Endothelial cell of umbilical vein (primary cell): ENCODE measurements around the gene SH3BP2. TPM values are rescaled to one million over a fixed set of nuclear protein-coding genes. Genes with fewer than 3 reads are reported as not detected.

ENCODE experiments used
- BruUV-seq: library from RNA; stranded (reverse); fragments of 400-500 nt; replicated peaks from 2 replicates; lab custom pipeline; 2021; lab: Mats Ljungman, UMichigan
- CTCF ChIA-PET: fragments of 300-600, 350-600 bp; sonication (Branson Sonifier 250); formaldehyde crosslinking; loops from one replicate; lab custom pipeline; 2021; ENCODE audit warnings: antibody characterized with exemption, inconsistent platforms; lab: Charles Lee
- POLR2A ChIA-PET: fragments of 300-600, 350-600 bp; sonication (Branson Sonifier 250); formaldehyde crosslinking; loops from one replicate; lab custom pipeline; 2021; ENCODE audit warnings: antibody characterized with exemption, inconsistent platforms; lab: Charles Lee
- DNase-seq: peaks from one replicate; pipeline ENCODE4 v3.0.0-alpha.2; 2011; ENCODE audit warnings: low read depth, low spot score
- FAIRE-seq: peaks from 2 replicates; lab custom pipeline; 2011; peaks lifted over from hg19 to GRCh38; lab: Jason Lieb, UNC
- H2AFZ ChIP-seq: 2 replicates; pipeline ENCODE4 v1.6.0; 2012; ENCODE audit warnings: low read depth, low read length, control low read depth, inconsistent platforms
- H3K27ac ChIP-seq: 2 replicates; pipeline ENCODE4 v1.5.1; 2011; ENCODE audit warnings: low read depth, mild to moderate bottlenecking, control low read depth, low read length, moderate library complexity; ENCODE audit not compliant: insufficient read depth
- H3K27me3 ChIP-seq, 2 experiments: 2 replicates each; pipeline versions ENCODE4 v1.6.0 to v1.6.1; 2011; ENCODE audit warnings: low read length in 2 of 2, mixed read lengths in 1 of 2; ENCODE audit not compliant: control insufficient read depth in 2 of 2, insufficient read depth in 2 of 2
- H3K36me3 ChIP-seq, 2 experiments: 2 replicates in 1 of 2; 3 replicates in 1 of 2; pipeline ENCODE4 v1.5.1; 2011; ENCODE audit warnings: low read length in 2 of 2, mild to moderate bottlenecking in 1 of 2, moderate library complexity in 1 of 2; ENCODE audit not compliant: control insufficient read depth in 2 of 2, insufficient read depth in 2 of 2; ENCODE audit errors: extremely low read depth in 1 of 2
- H3K4me1 ChIP-seq: 3 replicates; pipeline ENCODE4 v1.5.1; 2011; ENCODE audit warnings: mild to moderate bottlenecking, low read length; ENCODE audit not compliant: control insufficient read depth, insufficient read depth; ENCODE audit errors: extremely low read depth
- H3K4me2 ChIP-seq: 2 replicates; pipeline ENCODE4 v1.6.1; 2011; ENCODE audit warnings: low read length, control low read depth, mixed read lengths; ENCODE audit not compliant: insufficient read depth
- H3K4me3 ChIP-seq, 3 experiments: fragments of 200-600 bp in 1 of 3; sonication (generic), shearing (Covaris generic) in 1 of 3; replicated peaks in 1 of 3; 2 replicates each; pipeline ENCODE4 v1.5.1; 2011 to 2016; ENCODE audit warnings: control low read depth in 3 of 3, low read length in 3 of 3, mild to moderate bottlenecking in 2 of 3, inconsistent platforms in 1 of 3, low read depth in 1 of 3, moderate library complexity in 1 of 3; ENCODE audit not compliant: insufficient read depth in 1 of 3
- H3K79me2 ChIP-seq: 2 replicates; pipeline ENCODE4 v1.6.0; 2012; ENCODE audit warnings: low read length, inconsistent platforms; ENCODE audit not compliant: control insufficient read depth, insufficient read depth
- H3K9ac ChIP-seq: replicated peaks from 2 replicates; pipeline ENCODE3; 2011; ENCODE audit warnings: low read length, control low read depth; ENCODE audit not compliant: insufficient read depth; ENCODE audit errors: extremely low read depth
- H3K9me1 ChIP-seq: replicated peaks from 3 replicates; pipeline ENCODE4 v1.6.0; 2011; ENCODE audit warnings: mild to moderate bottlenecking, low read length; ENCODE audit not compliant: control insufficient read depth, insufficient read depth; ENCODE audit errors: extremely low read depth
- H3K9me3 ChIP-seq: replicated peaks from 2 replicates; pipeline ENCODE4 v1.5.1; 2012; ENCODE audit warnings: low read length, inconsistent platforms; ENCODE audit not compliant: control insufficient read depth, insufficient read depth
- H4K20me1 ChIP-seq: replicated peaks from 2 replicates; pipeline ENCODE3; 2011; ENCODE audit warnings: mild to moderate bottlenecking, low read length; ENCODE audit not compliant: control insufficient read depth, insufficient read depth; ENCODE audit errors: extremely low read depth
- CTCF ChIP-seq, 2 donors: IDR thresholded peaks; 1 replicate in 1 of 2; 2 replicates in 1 of 2; pipeline ENCODE4 v1.5.1; 2011; ENCODE audit warnings: low read length in 2 of 2, mild to moderate bottlenecking in 2 of 2, moderate library complexity in 2 of 2, control low read depth in 1 of 2, inconsistent platforms in 1 of 2, low read depth in 1 of 2; ENCODE audit not compliant: insufficient read depth in 1 of 2; ENCODE audit errors: extremely low read depth in 1 of 2
- GATA2 ChIP-seq: IDR thresholded peaks from 2 replicates; pipeline ENCODE4 v1.7.0; 2011; ENCODE audit warnings: low read depth, mild to moderate bottlenecking, moderate library complexity, mixed read lengths, low read length; ENCODE audit not compliant: insufficient read length, insufficient read depth
- JUN ChIP-seq: IDR thresholded peaks from 2 replicates; pipeline ENCODE4 v1.6.1; 2011; ENCODE audit warnings: borderline replicate concordance, low read depth; ENCODE audit not compliant: insufficient read length, insufficient read depth
- MAX ChIP-seq: IDR thresholded peaks from 2 replicates; pipeline ENCODE4 v1.6.1; 2011; ENCODE audit not compliant: insufficient read depth, insufficient read length
- MYC ChIP-seq: IDR thresholded peaks from one replicate; pipeline ENCODE4 v1.6.1; 2011; ENCODE audit warnings: mild to moderate bottlenecking, low read depth, low read length
- POLR2A ChIP-seq: IDR thresholded peaks from 2 replicates; pipeline ENCODE4 v1.6.1; 2012; ENCODE audit warnings: low read depth, mild to moderate bottlenecking, control low read depth, low read length
- POLR2AphosphoS5 ChIP-seq: IDR thresholded peaks from 2 replicates; pipeline ENCODE4 v1.6.1; 2012; ENCODE audit warnings: low read depth, mild to moderate bottlenecking, control low read depth, low read length, moderate library complexity; ENCODE audit not compliant: insufficient read depth
- dilution Hi-C: fragments of 300-500 bp; cut with MboI; formaldehyde crosslinking; loops from one replicate; pipeline ENCODE4 v1.15.0; 2019; ENCODE audit warnings: low sequenced_read_pairs; ENCODE audit not compliant: extremely low pct_ligation_motif_present
- intact Hi-C: fragments of 100-400 bp; cut with micrococcal nuclease; formaldehyde crosslinking; loops from one replicate; pipeline ENCODE4 v1.10.0; 2022
- polyA plus RNA-seq, 4 experiments: library from polyadenylated mRNA; depleted of rRNA in 3 of 4; stranded (reverse) in 3 of 4; unstranded in 1 of 4; fragments of >200 nt; gene quantifications; 2 replicates each; pipeline versions ENCODE4 v1.2.1 to v1.2.3, GENCODE V29; 2011 to 2012; ENCODE audit warnings: missing spikeins in 1 of 4
- total RNA-seq: library from RNA; stranded (reverse); gene quantifications from 2 replicates; pipeline ENCODE4 v1.2.3, GENCODE V29; 2021

Gene SH3BP2
- total and polyA plus RNA-seq, 2 donors (not counting 3 experiments of a cell fraction or from before 2014, with no cell fraction given) = 69.2 to 73.9 TPM

- Histone ChIP-seq H3K79me2 (peaks cover 24% of the 10 kb centered on the region), H3K4me1 (peaks cover 34% of the 10 kb centered on the region), H3K36me3 (no peaks in the 10 kb centered on the region), H3K27ac (no peak overlapping the region), H4K20me1 (no peaks in the 10 kb centered on the region), H3K27me3 (no peaks in the 10 kb centered on the region), H3K9ac (no peak overlapping the region), H2AFZ (no peak overlapping the region), H3K9me3 (no peaks in the 10 kb centered on the region), H3K9me1 (no peaks in the 10 kb centered on the region), H3K4me3 (no peak overlapping the region), H3K4me2 (no peak overlapping the region)
- BruUV-seq = no TSS peak
- intact Hi-C loops = no loop called here
- no peak for FAIRE-seq
- ChIA-PET CTCF (no interaction called here), POLR2A (no interaction called here)
- TF ChIP-seq MAX (no peak), JUN (no peak), POLR2A (no peak), POLR2AphosphoS5 (no peak), MYC (no peak), CTCF (IDR thresholded peaks at IDR 0.05; ENCODE audit: extremely low read depth in 1 of 2, insufficient read depth in 1 of 2, low read depth in 1 of 2, low read length in 2 of 2) (no peak), GATA2 (no peak)
- dilution Hi-C loops = no loop called here
- no peak for DNase-seq
Measured at GRCh38 chr4:2807571-2807970, 14.7 kb downstream of the SH3BP2 start.
